Measurements from ENCODE around the gene C16orf96. TPM values are rescaled to one million over a fixed set of nuclear protein-coding genes. Genes with fewer than 3 reads are reported as not detected.

Gene C16orf96
- total RNA-seq, 1 experiment from 2014 or later = 1.3 TPM

- CTCF ChIA-PET = interaction anchor here (0.6 to 1.8 kb wide), 3 partner anchors 16 to 90 kb away, joined by 3 to 7 read pairs (median 6); partner anchors contain the start of gene MGRN1
- TF ChIP-seq SMAD3 (CRISPR knock-in tag; IDR thresholded peaks at IDR 0.05; ENCODE audit: borderline replicate concordance) (no peak), JAZF1 (CRISPR knock-in tag; IDR thresholded peaks at IDR 0.05) (no peak), NFE2L1 (CRISPR knock-in tag; IDR thresholded peaks at IDR 0.05) (no peak), ESRRA (CRISPR knock-in tag; IDR thresholded peaks at IDR 0.05; ENCODE audit: borderline replicate concordance) (no peak), ETV6 (CRISPR knock-in tag; IDR thresholded peaks at IDR 0.05) (no peak)
- no peak overlapping the region for H3K27ac Mint-ChIP-seq
- no peaks in the 10 kb centered on the region for H3K27me3 Mint-ChIP-seq (ENCODE audit: low read depth)
- no peak for DNase-seq (ENCODE audit: low spot score)
- no peaks in the 10 kb centered on the region for H3K9me3 Mint-ChIP-seq
- no peaks in the 10 kb centered on the region; the same call in 1 of the 2 replicates for H3K36me3 Mint-ChIP-seq
- H3K4me3 Mint-ChIP-seq = no peak overlapping the region
- ATAC-seq = no peak
- POLR2A ChIA-PET = no interaction called here
- peaks cover 12% of the 10 kb centered on the region for H3K4me1 Mint-ChIP-seq
These were observed 51.9 kb downstream of the C16orf96 start for GRCh38 chr16:4607841-4608703.

- Mint-ChIP-seq H3K36me3 (no peaks in the 10 kb centered on the region; the same call in 1 of the 2 replicates), H3K27ac (no peak overlapping the region), H3K9me3 (no peaks in the 10 kb centered on the region), H3K27me3 (ENCODE audit: low read depth) (no peaks in the 10 kb centered on the region), H3K4me3 (no peak overlapping the region), H3K4me1 (peaks cover 17% of the 10 kb centered on the region)
- ATAC-seq (no peak), DNase-seq (ENCODE audit: low spot score) (no peak)
- CTCF ChIA-PET = interaction anchor here (1.8 kb wide), 1 partner anchor 91 kb away, joined by 7 read pairs; no protein-coding TSS in a partner anchor
- TF ChIP-seq, protein P1, sequence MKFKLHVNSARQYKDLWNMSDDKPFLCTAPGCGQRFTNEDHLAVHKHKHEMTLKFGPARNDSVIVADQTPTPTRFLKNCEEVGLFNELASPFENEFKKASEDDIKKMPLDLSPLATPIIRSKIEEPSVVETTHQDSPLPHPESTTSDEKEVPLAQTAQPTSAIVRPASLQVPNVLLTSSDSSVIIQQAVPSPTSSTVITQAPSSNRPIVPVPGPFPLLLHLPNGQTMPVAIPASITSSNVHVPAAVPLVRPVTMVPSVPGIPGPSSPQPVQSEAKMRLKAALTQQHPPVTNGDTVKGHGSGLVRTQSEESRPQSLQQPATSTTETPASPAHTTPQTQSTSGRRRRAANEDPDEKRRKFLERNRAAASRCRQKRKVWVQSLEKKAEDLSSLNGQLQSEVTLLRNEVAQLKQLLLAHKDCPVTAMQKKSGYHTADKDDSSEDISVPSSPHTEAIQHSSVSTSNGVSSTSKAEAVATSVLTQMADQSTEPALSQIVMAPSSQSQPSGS (CRISPR knock-in tag; IDR thresholded peaks at IDR 0.05; ENCODE audit: borderline replicate concordance, low read depth) = no peak
- TF ChIP-seq PRRX2 (CRISPR knock-in tag; IDR thresholded peaks at IDR 0.05) = no peak
- TF ChIP-seq ZSCAN18 (CRISPR knock-in tag; IDR thresholded peaks at IDR 0.05) = no peak
- no peak for TF ChIP-seq FOXP1 (CRISPR knock-in tag; IDR thresholded peaks at IDR 0.05; ENCODE audit: borderline replicate concordance)
- TF ChIP-seq, protein P2, sequence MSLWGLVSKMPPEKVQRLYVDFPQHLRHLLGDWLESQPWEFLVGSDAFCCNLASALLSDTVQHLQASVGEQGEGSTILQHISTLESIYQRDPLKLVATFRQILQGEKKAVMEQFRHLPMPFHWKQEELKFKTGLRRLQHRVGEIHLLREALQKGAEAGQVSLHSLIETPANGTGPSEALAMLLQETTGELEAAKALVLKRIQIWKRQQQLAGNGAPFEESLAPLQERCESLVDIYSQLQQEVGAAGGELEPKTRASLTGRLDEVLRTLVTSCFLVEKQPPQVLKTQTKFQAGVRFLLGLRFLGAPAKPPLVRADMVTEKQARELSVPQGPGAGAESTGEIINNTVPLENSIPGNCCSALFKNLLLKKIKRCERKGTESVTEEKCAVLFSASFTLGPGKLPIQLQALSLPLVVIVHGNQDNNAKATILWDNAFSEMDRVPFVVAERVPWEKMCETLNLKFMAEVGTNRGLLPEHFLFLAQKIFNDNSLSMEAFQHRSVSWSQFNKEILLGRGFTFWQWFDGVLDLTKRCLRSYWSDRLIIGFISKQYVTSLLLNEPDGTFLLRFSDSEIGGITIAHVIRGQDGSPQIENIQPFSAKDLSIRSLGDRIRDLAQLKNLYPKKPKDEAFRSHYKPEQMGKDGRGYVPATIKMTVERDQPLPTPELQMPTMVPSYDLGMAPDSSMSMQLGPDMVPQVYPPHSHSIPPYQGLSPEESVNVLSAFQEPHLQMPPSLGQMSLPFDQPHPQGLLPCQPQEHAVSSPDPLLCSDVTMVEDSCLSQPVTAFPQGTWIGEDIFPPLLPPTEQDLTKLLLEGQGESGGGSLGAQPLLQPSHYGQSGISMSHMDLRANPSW (CRISPR knock-in tag; conservative IDR thresholded peaks at IDR 0.05; ENCODE audit: low read depth) = no peak
- TF ChIP-seq OVOL2 (CRISPR knock-in tag; IDR thresholded peaks at IDR 0.05; ENCODE audit: borderline replicate concordance) = no peak
- no peak for TF ChIP-seq MLX (CRISPR knock-in tag; IDR thresholded peaks at IDR 0.05)
- no peak for TF ChIP-seq ZNF512 (CRISPR knock-in tag; IDR thresholded peaks at IDR 0.05; ENCODE audit: borderline replicate concordance)
- TF ChIP-seq, protein P3, sequence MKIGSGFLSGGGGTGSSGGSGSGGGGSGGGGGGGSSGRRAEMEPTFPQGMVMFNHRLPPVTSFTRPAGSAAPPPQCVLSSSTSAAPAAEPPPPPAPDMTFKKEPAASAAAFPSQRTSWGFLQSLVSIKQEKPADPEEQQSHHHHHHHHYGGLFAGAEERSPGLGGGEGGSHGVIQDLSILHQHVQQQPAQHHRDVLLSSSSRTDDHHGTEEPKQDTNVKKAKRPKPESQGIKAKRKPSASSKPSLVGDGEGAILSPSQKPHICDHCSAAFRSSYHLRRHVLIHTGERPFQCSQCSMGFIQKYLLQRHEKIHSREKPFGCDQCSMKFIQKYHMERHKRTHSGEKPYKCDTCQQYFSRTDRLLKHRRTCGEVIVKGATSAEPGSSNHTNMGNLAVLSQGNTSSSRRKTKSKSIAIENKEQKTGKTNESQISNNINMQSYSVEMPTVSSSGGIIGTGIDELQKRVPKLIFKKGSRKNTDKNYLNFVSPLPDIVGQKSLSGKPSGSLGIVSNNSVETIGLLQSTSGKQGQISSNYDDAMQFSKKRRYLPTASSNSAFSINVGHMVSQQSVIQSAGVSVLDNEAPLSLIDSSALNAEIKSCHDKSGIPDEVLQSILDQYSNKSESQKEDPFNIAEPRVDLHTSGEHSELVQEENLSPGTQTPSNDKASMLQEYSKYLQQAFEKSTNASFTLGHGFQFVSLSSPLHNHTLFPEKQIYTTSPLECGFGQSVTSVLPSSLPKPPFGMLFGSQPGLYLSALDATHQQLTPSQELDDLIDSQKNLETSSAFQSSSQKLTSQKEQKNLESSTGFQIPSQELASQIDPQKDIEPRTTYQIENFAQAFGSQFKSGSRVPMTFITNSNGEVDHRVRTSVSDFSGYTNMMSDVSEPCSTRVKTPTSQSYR (CRISPR knock-in tag; IDR thresholded peaks at IDR 0.05) = no peak
- POLR2A ChIA-PET = no interaction called here
These were observed 52.5 kb downstream of the C16orf96 start for GRCh38 chr16:4608704-4608980.

All from WTC11 (cell line).